CD4-positive, alpha-beta T cell (primary cell): Measurements from ENCODE around the gene PTPRD. TPM values are rescaled to one million over a fixed set of nuclear protein-coding genes. Genes with fewer than 3 reads are reported as not detected.

ENCODE experiments used
- ATAC-seq: fragments of 200-7000 bp; cut with Tn5 transposase; one replicate; pipeline ENCODE4 v1.10.0; 2022; ENCODE audit warnings: mild to moderate bottlenecking; ENCODE audit not compliant: poor library complexity
- CTCF ChIA-PET: fragments of 350-600 bp; sonication (Branson Sonifier 250); formaldehyde crosslinking; loops from one replicate; lab custom pipeline; 2021; ENCODE audit warnings: antibody characterized with exemption, inconsistent platforms; lab: Charles Lee
- POLR2A ChIA-PET: fragments of 350-600 bp; sonication (Branson Sonifier 250); formaldehyde crosslinking; loops from one replicate; lab custom pipeline; 2021; ENCODE audit warnings: antibody characterized with exemption, inconsistent platforms; lab: Charles Lee
- DNase-seq, 14 experiments: peaks; one replicate each; pipeline ENCODE4 v3.0.0-alpha.2; 2013 to 2020; ENCODE audit warnings: mixed read lengths in 2 of 14
- H3K27ac ChIP-seq, 2 donors: one replicate each; pipeline versions ENCODE4 v1.5.1 to v1.7.0; 2013; ENCODE audit warnings: low read length in 2 of 2, low read depth in 1 of 2, mild to moderate bottlenecking in 1 of 2
- H3K27me3 ChIP-seq, 2 experiments: 1 replicate in 1 of 2; 2 replicates in 1 of 2; pipeline versions ENCODE4 v1.6.1 to v1.7.0; 2013; ENCODE audit warnings: low read length in 2 of 2, control low read depth in 1 of 2, mild to moderate bottlenecking in 1 of 2, moderate library complexity in 1 of 2; ENCODE audit not compliant: insufficient read depth in 2 of 2, control insufficient read depth in 1 of 2
- H3K36me3 ChIP-seq: one replicate; pipeline ENCODE4 v1.6.1; 2013; ENCODE audit warnings: low read length, control low read depth; ENCODE audit not compliant: insufficient read depth
- H3K4me1 ChIP-seq: one replicate; pipeline ENCODE4 v1.6.1; 2013; ENCODE audit warnings: low read length, control low read depth; ENCODE audit not compliant: insufficient read depth
- H3K4me3 ChIP-seq: one replicate; pipeline ENCODE4 v1.5.1; 2013; ENCODE audit warnings: mild to moderate bottlenecking, low read length, moderate library complexity
- H3K9me3 ChIP-seq, 2 experiments: 1 replicate in 1 of 2; 2 replicates in 1 of 2; pipeline versions ENCODE4 v1.6.1 to v1.7.0; 2013; ENCODE audit warnings: low read length in 2 of 2, mild to moderate bottlenecking in 2 of 2, control low read depth in 1 of 2, moderate library complexity in 1 of 2; ENCODE audit not compliant: control insufficient read depth in 1 of 2, insufficient read depth in 1 of 2
- H3K27ac Mint-ChIP-seq: one replicate; pipeline ENCODE4 v1.8.0; 2020; ENCODE audit warnings: mixed read lengths
- H3K27me3 Mint-ChIP-seq: one replicate; pipeline ENCODE4 v1.8.0; 2021; ENCODE audit warnings: mixed read lengths
- H3K36me3 Mint-ChIP-seq: one replicate; pipeline ENCODE4 v1.8.0; 2021; ENCODE audit warnings: low read depth, mixed read lengths
- H3K4me1 Mint-ChIP-seq: one replicate; pipeline ENCODE4 v1.8.0; 2021; ENCODE audit warnings: low read depth, mixed read lengths
- H3K4me3 Mint-ChIP-seq: one replicate; pipeline ENCODE4 v1.8.0; 2020; ENCODE audit warnings: mild to moderate bottlenecking, mixed read lengths
- H3K9me3 Mint-ChIP-seq: one replicate; pipeline ENCODE4 v1.8.0; 2020; ENCODE audit warnings: mixed read lengths
- intact Hi-C, 2 experiments: fragments of 100-400 bp; cut with DNase I in 1 of 2; cut with micrococcal nuclease in 1 of 2; formaldehyde crosslinking; loops; one replicate each; pipeline versions ENCODE4 v1.15.1 to v1.9.0; 2023 to 2025; cut with DNase I, micrococcal nuclease
- total RNA-seq, 174 experiments: library from RNA in 2 of 174; stranded (reverse) in 2 of 174; gene quantifications; one replicate each; pipeline ENCODE4 v1.2.3 and lab custom pipeline; 2021 to 2026
- TF ChIP-seq, protein P1 (sequence below): fragments of 200-600 bp; IDR thresholded peaks from one replicate; pipeline ENCODE4 v1.8.0; 2022; ENCODE audit warnings: antibody characterized with exemption, mild to moderate bottlenecking

PTPRD gene
- total RNA-seq, 2 experiments from 2014 or later: not detected

DNA sequence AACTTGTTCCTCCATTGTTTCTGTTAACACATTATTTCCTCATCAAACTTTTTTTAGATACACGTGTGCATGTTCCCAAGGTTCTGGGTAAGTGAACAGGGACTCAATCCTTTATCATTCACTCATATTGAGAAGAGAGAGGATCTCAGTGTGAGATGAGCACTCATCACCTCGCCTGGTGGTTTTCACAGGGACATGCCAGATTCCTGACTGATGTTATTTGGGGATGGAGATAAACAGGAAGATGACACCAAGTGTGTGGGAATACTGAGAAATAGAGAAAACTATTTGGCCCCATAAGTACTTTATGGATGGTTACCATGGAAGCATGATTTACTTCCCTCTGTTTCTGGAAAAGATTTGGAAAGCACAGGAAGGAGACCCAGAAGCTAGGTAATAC is 2279.9 kb downstream of the PTPRD start:
- Histone ChIP-seq H3K27ac (no peak overlapping the region), H3K36me3 (no peaks in the 10 kb centered on the region), H3K27me3 (peaks cover 2 to 7% of the 10 kb centered on the region in 2 experiments), H3K9me3 (no peaks in the 10 kb centered on the region), H3K4me1 (no peaks in the 10 kb centered on the region), H3K4me3 (no peak overlapping the region)
- Mint-ChIP-seq H3K4me3 (no peak overlapping the region), H3K4me1 (no peaks in the 10 kb centered on the region), H3K27ac (no peak overlapping the region), H3K27me3 (no peaks in the 10 kb centered on the region), H3K9me3 (no peaks in the 10 kb centered on the region), H3K36me3 (no peaks in the 10 kb centered on the region)
- ATAC-seq (no peak), DNase-seq (no peak)
- CTCF ChIA-PET: no interaction called here
- intact Hi-C loops: no loop called here
- TF ChIP-seq, protein P1, sequence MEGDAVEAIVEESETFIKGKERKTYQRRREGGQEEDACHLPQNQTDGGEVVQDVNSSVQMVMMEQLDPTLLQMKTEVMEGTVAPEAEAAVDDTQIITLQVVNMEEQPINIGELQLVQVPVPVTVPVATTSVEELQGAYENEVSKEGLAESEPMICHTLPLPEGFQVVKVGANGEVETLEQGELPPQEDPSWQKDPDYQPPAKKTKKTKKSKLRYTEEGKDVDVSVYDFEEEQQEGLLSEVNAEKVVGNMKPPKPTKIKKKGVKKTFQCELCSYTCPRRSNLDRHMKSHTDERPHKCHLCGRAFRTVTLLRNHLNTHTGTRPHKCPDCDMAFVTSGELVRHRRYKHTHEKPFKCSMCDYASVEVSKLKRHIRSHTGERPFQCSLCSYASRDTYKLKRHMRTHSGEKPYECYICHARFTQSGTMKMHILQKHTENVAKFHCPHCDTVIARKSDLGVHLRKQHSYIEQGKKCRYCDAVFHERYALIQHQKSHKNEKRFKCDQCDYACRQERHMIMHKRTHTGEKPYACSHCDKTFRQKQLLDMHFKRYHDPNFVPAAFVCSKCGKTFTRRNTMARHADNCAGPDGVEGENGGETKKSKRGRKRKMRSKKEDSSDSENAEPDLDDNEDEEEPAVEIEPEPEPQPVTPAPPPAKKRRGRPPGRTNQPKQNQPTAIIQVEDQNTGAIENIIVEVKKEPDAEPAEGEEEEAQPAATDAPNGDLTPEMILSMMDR: no peak
- POLR2A ChIA-PET: no interaction called here

DNA sequence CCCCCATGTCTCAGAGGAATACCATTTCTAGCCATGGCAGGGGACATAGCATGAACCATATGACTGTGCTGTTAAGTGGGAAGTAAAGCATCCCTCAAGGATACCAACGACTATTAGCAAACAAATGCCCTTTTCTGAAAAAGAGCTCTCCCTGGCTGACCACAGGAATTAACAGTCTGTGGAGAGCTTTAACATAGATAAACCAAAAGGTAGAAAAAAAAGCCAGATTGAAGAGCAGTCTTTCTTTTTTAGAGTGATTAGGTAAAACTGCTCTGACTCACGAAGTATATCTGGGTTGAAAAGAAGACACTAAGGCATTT is 2280.5 kb downstream of the PTPRD start:
- Histone ChIP-seq H3K4me3 (no peak overlapping the region), H3K27me3 (peaks cover 2 to 7% of the 10 kb centered on the region in 2 experiments), H3K27ac (no peak overlapping the region), H3K4me1 (no peaks in the 10 kb centered on the region), H3K9me3 (no peaks in the 10 kb centered on the region), H3K36me3 (no peaks in the 10 kb centered on the region)
- TF ChIP-seq, protein P1: no peak
- Mint-ChIP-seq H3K36me3 (no peaks in the 10 kb centered on the region), H3K27me3 (no peaks in the 10 kb centered on the region), H3K4me3 (no peak overlapping the region), H3K4me1 (no peaks in the 10 kb centered on the region), H3K9me3 (no peaks in the 10 kb centered on the region), H3K27ac (no peak overlapping the region)
- DNase-seq (no peak), ATAC-seq (no peak)
- POLR2A ChIA-PET: no interaction called here
- intact Hi-C loops: no loop called here
- CTCF ChIA-PET: no interaction called here

GRCh38 chr9:8331507-8332330 is 2281.1 kb downstream of the PTPRD start:
- ChIA-PET CTCF (no interaction called here), POLR2A (no interaction called here)
- Histone ChIP-seq H3K4me1 (no peaks in the 10 kb centered on the region), H3K9me3 (no peaks in the 10 kb centered on the region), H3K27me3 (peaks cover 2 to 7% of the 10 kb centered on the region in 2 experiments), H3K27ac (no peak overlapping the region), H3K4me3 (no peak overlapping the region), H3K36me3 (no peaks in the 10 kb centered on the region)
- Mint-ChIP-seq H3K4me1 (no peaks in the 10 kb centered on the region), H3K4me3 (no peak overlapping the region), H3K36me3 (no peaks in the 10 kb centered on the region), H3K9me3 (no peaks in the 10 kb centered on the region), H3K27ac (no peak overlapping the region), H3K27me3 (no peaks in the 10 kb centered on the region)
- no peak for DNase-seq
- intact Hi-C loops: no loop called here
- TF ChIP-seq, protein P1: no peak
- ATAC-seq: no peak
